ENCODE measurements around the gene RASSF10. TPM values are rescaled to one million over a fixed set of nuclear protein-coding genes. Genes with fewer than 3 reads are reported as not detected.

Gene RASSF10
- total and polyA plus RNA-seq, 2 donors (not counting 1 experiment from before 2014, with no cell fraction given), result not detected

DNA sequence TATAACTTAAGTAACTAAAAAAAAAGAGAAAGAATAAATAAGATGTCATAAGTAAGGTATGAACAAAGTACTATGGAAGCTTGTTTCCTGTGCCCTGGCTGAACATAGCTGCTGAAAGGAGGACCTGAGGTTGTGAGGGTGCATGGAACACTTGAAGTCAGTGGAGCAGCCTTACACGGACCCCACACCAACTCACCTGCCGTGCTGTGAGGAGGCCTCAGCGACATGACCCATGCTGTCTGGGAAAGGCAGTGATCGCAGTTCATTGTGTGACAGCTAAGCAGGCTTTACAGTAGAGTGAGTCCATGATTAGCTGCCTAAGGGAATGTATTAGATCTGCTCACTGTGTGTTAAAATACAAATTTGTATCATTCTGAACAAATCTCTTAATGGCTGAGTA, 17.6 kb downstream of the RASSF10 start:
- Histone ChIP-seq H3K4me2 (replicated peaks; ENCODE audit: low read depth, low read length, poor library complexity, severe bottlenecking) (no peak overlapping the region), H4K20me1 (ENCODE audit: control insufficient read depth, insufficient read depth, low read length, poor library complexity, severe bottlenecking) (no peaks in the 10 kb centered on the region), H3K4me1 (ENCODE audit: control insufficient read depth in 2 of 2, insufficient read depth in 2 of 2, low read length in 2 of 2) (no peaks in the 10 kb centered on the region), H3K4me3 (ENCODE audit: control extremely low read depth in 1 of 5, extremely low read depth in 1 of 5, insufficient read depth in 1 of 5, low read depth in 2 of 5, low read length in 4 of 5) (no peak overlapping the region), H3K27me3 (replicated peaks in 1 of 4; ENCODE audit: control extremely low read depth in 1 of 4, control insufficient read depth in 3 of 4, insufficient read depth in 4 of 4, low read length in 3 of 4) (peaks cover 0 to 5% (median 0%) of the 10 kb centered on the region in 4 experiments), H3K79me2 (ENCODE audit: control insufficient read depth, insufficient read depth, low read length) (no peaks in the 10 kb centered on the region), H3K9ac (ENCODE audit: low read length) (no peak overlapping the region), H3K36me3 (replicated peaks in 1 of 2; ENCODE audit: control extremely low read depth in 1 of 2, control insufficient read depth in 1 of 2, extremely low read depth in 1 of 2, insufficient read depth in 2 of 2, low read length in 1 of 2) (no peaks in the 10 kb centered on the region), H2AFZ (ENCODE audit: insufficient read depth, low read depth, low read length, poor library complexity, severe bottlenecking) (no peak overlapping the region), H3K9me3 (ENCODE audit: control extremely low read depth in 1 of 3, control insufficient read depth in 2 of 3, insufficient read depth in 1 of 3, low read length in 2 of 3) (no peaks in the 10 kb centered on the region), H3K27ac (ENCODE audit: low read length in 2 of 2) (no peak overlapping the region)
- no peak for DNase-seq
- Mint-ChIP-seq H3K9me3 (ENCODE audit: insufficient read depth) (no peaks in the 10 kb centered on the region), H3K27me3 (peaks cover 11% of the 10 kb centered on the region), H3K27ac (no peak overlapping the region), H3K4me3 (no peak overlapping the region), H3K4me1 (no peaks in the 10 kb centered on the region)
- ChIA-PET CTCF (no interaction called here), POLR2A (no interaction called here)
- intact Hi-C loops (cut with micrococcal nuclease), result no loop called here
- no CpG with 5 or more reads among the region's 4 CpGs for WGBS (ENCODE audit: insufficient coverage)
- ATAC-seq (ENCODE audit: low read depth), result no peak
- TF ChIP-seq, protein P1, sequence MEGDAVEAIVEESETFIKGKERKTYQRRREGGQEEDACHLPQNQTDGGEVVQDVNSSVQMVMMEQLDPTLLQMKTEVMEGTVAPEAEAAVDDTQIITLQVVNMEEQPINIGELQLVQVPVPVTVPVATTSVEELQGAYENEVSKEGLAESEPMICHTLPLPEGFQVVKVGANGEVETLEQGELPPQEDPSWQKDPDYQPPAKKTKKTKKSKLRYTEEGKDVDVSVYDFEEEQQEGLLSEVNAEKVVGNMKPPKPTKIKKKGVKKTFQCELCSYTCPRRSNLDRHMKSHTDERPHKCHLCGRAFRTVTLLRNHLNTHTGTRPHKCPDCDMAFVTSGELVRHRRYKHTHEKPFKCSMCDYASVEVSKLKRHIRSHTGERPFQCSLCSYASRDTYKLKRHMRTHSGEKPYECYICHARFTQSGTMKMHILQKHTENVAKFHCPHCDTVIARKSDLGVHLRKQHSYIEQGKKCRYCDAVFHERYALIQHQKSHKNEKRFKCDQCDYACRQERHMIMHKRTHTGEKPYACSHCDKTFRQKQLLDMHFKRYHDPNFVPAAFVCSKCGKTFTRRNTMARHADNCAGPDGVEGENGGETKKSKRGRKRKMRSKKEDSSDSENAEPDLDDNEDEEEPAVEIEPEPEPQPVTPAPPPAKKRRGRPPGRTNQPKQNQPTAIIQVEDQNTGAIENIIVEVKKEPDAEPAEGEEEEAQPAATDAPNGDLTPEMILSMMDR (IDR thresholded peaks at IDR 0.05), result no peak
- no peak for TF ChIP-seq EZH2 (IDR thresholded peaks at IDR 0.05; ENCODE audit: borderline replicate concordance, insufficient read depth, low read depth, low read length, poor library complexity, severe bottlenecking)

- POLR2A ChIA-PET, result no interaction called here
- no peak for TF ChIP-seq EZH2 (IDR thresholded peaks at IDR 0.05; ENCODE audit: borderline replicate concordance, insufficient read depth, low read depth, low read length, poor library complexity, severe bottlenecking)
- TF ChIP-seq, protein P1 (IDR thresholded peaks at IDR 0.05), result no peak
Measured at GRCh38 chr11:13028322-13028721, 19.2 kb downstream of the RASSF10 start.

More at GRCh38 chr11:13028322-13028721, 19.2 kb downstream of the RASSF10 start:
- 100% methylated on average over 2 of the region's 3 CpGs for WGBS (ENCODE audit: insufficient coverage)
- H3K27me3 ChIP-seq (replicated peaks in 1 of 4; ENCODE audit: control extremely low read depth in 1 of 4, control insufficient read depth in 3 of 4, insufficient read depth in 4 of 4, low read length in 3 of 4), result peaks cover 0 to 5% (median 0%) of the 10 kb centered on the region in 4 experiments
- H3K4me3 ChIP-seq (ENCODE audit: control extremely low read depth in 1 of 5, extremely low read depth in 1 of 5, insufficient read depth in 1 of 5, low read depth in 2 of 5, low read length in 4 of 5), result no peak overlapping the region
- no peak overlapping the region for H3K27ac Mint-ChIP-seq
- no peak overlapping the region for H2AFZ ChIP-seq (ENCODE audit: insufficient read depth, low read depth, low read length, poor library complexity, severe bottlenecking)
- H3K4me3 Mint-ChIP-seq, result no peak overlapping the region
- peaks cover 11% of the 10 kb centered on the region for H3K27me3 Mint-ChIP-seq
- no peak for DNase-seq
- H4K20me1 ChIP-seq (ENCODE audit: control insufficient read depth, insufficient read depth, low read length, poor library complexity, severe bottlenecking), result no peaks in the 10 kb centered on the region
- intact Hi-C loops (cut with micrococcal nuclease), result no loop called here
- no peak for ATAC-seq (ENCODE audit: low read depth)
- no peaks in the 10 kb centered on the region for H3K36me3 ChIP-seq (replicated peaks in 1 of 2; ENCODE audit: control extremely low read depth in 1 of 2, control insufficient read depth in 1 of 2, extremely low read depth in 1 of 2, insufficient read depth in 2 of 2, low read length in 1 of 2)
- no peaks in the 10 kb centered on the region for H3K9me3 Mint-ChIP-seq (ENCODE audit: insufficient read depth)
- H3K4me1 ChIP-seq (ENCODE audit: control insufficient read depth in 2 of 2, insufficient read depth in 2 of 2, low read length in 2 of 2), result no peaks in the 10 kb centered on the region
- H3K79me2 ChIP-seq (ENCODE audit: control insufficient read depth, insufficient read depth, low read length), result no peaks in the 10 kb centered on the region
- H3K27ac ChIP-seq (ENCODE audit: low read length in 2 of 2), result no peak overlapping the region
- H3K4me2 ChIP-seq (replicated peaks; ENCODE audit: low read depth, low read length, poor library complexity, severe bottlenecking), result no peak overlapping the region
- no peaks in the 10 kb centered on the region for H3K9me3 ChIP-seq (ENCODE audit: control extremely low read depth in 1 of 3, control insufficient read depth in 2 of 3, insufficient read depth in 1 of 3, low read length in 2 of 3)
- CTCF ChIA-PET, result no interaction called here
- H3K4me1 Mint-ChIP-seq, result no peaks in the 10 kb centered on the region
- H3K9ac ChIP-seq (ENCODE audit: low read length), result no peak overlapping the region

All from B cell (primary cell).